22Rv1 (cell line): ENCODE data around the gene SERPINB4.

Experiments used
- H3K27ac ChIP-seq: fragments of 450-650 bp; 2 replicates; pipeline ENCODE4 v1.5.1; 2017
- CTCF ChIP-seq: fragments of 450-650 bp; IDR thresholded peaks from 2 replicates; pipeline ENCODE4 v1.5.1; 2017; ENCODE audit warnings: mild to moderate bottlenecking
- ZFX ChIP-seq: fragments of 450-650 bp; IDR thresholded peaks from 2 replicates; pipeline ENCODE4 v1.6.1; 2017; ENCODE audit warnings: antibody characterized with exemption, borderline replicate concordance

SERPINB4 gene

GRCh38 chr18:63617915-63618234 is 26.2 kb downstream of the SERPINB4 start:
- no peak for TF ChIP-seq CTCF
- TF ChIP-seq ZFX: no peak
- no peak overlapping the region for H3K27ac ChIP-seq

- no peak overlapping the region for H3K27ac ChIP-seq
- TF ChIP-seq ZFX: no peak
- no peak for TF ChIP-seq CTCF
Observed at GRCh38 chr18:63617049-63617914, 26.8 kb downstream of the SERPINB4 start.

- no peak for TF ChIP-seq CTCF
- TF ChIP-seq ZFX: no peak
Observed at GRCh38 chr18:63613420-63613819, 30.6 kb downstream of the SERPINB4 start.

GRCh38 chr18:63606526-63606925 is 37.5 kb downstream of the SERPINB4 start:
- TF ChIP-seq CTCF (no peak), ZFX (no peak)
- H3K27ac ChIP-seq: no peak overlapping the region

More at GRCh38 chr18:63613420-63613819, 30.6 kb downstream of the SERPINB4 start:
- H3K27ac ChIP-seq: no peak overlapping the region

- TF ChIP-seq CTCF (no peak), ZFX (no peak)
- H3K27ac ChIP-seq: no peak overlapping the region
Observed at GRCh38 chr18:63604791-63605567, 39.1 kb downstream of the SERPINB4 start.

GRCh38 chr18:63603772-63604171 is 40.3 kb downstream of the SERPINB4 start:
- no peak overlapping the region for H3K27ac ChIP-seq
- TF ChIP-seq ZFX (no peak), CTCF (no peak)

- TF ChIP-seq ZFX: no peak
- TF ChIP-seq CTCF: no peak
Observed at GRCh38 chr18:63603355-63603754, 40.7 kb downstream of the SERPINB4 start.

More at GRCh38 chr18:63603355-63603754, 40.7 kb downstream of the SERPINB4 start:
- H3K27ac ChIP-seq: no peak overlapping the region
